K562 (cell line): ENCODE data around the gene PCID2. TPM values are rescaled to one million over a fixed set of nuclear protein-coding genes. Genes with fewer than 3 reads are reported as not detected.

ENCODE experiments used
- ATAC-seq: fragments of 200-7000 bp; cut with Tn5 transposase; 3 replicates; pipeline ENCODE4 v1.9.1; 2020; ENCODE audit warnings: moderate library complexity
- BruUV-seq: library from RNA; stranded (reverse); fragments of 400-500 nt; replicated peaks from 2 replicates; lab custom pipeline; 2021; lab: Mats Ljungman, UMichigan
- CTCF ChIA-PET: fragments of 300-600 bp; formaldehyde crosslinking; extraction: SDS; loops from one replicate; lab custom pipeline; 2021; ENCODE audit warnings: low intra/inter-chr PET ratio; lab: Yijun Ruan, JAX
- POLR2A ChIA-PET: fragments of 300-600, 350-650 bp; sonication (Branson Sonifier 250); formaldehyde crosslinking; extraction: SDS; loops from one replicate; lab custom pipeline; 2021; ENCODE audit warnings: antibody characterized with exemption, inconsistent platforms; lab: Yijun Ruan, JAX
- DNase-seq, 4 experiments: peaks; one replicate each; pipeline versions ENCODE4 v3.0.0 to v3.0.0-alpha.2; 2011 to 2018; ENCODE audit warnings: low spot score in 3 of 4, mixed read lengths in 3 of 4; ENCODE audit errors: extremely low read depth in 1 of 4
- FAIRE-seq: peaks from 2 replicates; lab custom pipeline; 2011; peaks lifted over from hg19 to GRCh38; lab: Jason Lieb, UNC
- H2AFZ ChIP-seq: 2 replicates; pipeline ENCODE4 v1.6.0; 2011; ENCODE audit warnings: low read depth, low read length, control low read depth, inconsistent platforms
- H3K27ac ChIP-seq: fragments of 200-600 bp; 3 replicates; pipeline ENCODE4 v1.8.0; 2011; ENCODE audit warnings: low read depth, mild to moderate bottlenecking, control low read depth, inconsistent platforms, low read length, moderate library complexity, mixed read lengths; ENCODE audit errors: extremely low read depth
- H3K27me3 ChIP-seq, 2 experiments: fragments of 300-600 bp in 1 of 2; 2 replicates in 1 of 2; 3 replicates in 1 of 2; pipeline versions ENCODE4 v1.6.0 to v1.8.0; 2011; ENCODE audit warnings: inconsistent platforms in 2 of 2, low read length in 2 of 2, mild to moderate bottlenecking in 1 of 2, mixed read lengths in 1 of 2, moderate library complexity in 1 of 2; ENCODE audit not compliant: control insufficient read depth in 2 of 2, insufficient read depth in 2 of 2
- H3K36me3 ChIP-seq: fragments of 300-600 bp; 3 replicates; pipeline ENCODE4 v1.8.0; 2011; ENCODE audit warnings: mild to moderate bottlenecking, low read length, inconsistent platforms; ENCODE audit not compliant: control insufficient read depth, insufficient read depth
- H3K4me1 ChIP-seq, 2 experiments: fragments of 200-600 bp in 1 of 2; replicated peaks in 1 of 2; 2 replicates in 1 of 2; 3 replicates in 1 of 2; pipeline versions ENCODE4 v1.5.1 to v1.8.0; 2011; ENCODE audit warnings: inconsistent platforms in 2 of 2, low read length in 2 of 2, mild to moderate bottlenecking in 1 of 2, mixed read lengths in 1 of 2, moderate library complexity in 1 of 2; ENCODE audit not compliant: control insufficient read depth in 2 of 2, insufficient read depth in 2 of 2
- H3K4me2 ChIP-seq: 2 replicates; pipeline ENCODE4 v1.6.1; 2011; ENCODE audit warnings: low read length, control low read depth, inconsistent platforms, mixed read lengths; ENCODE audit not compliant: insufficient read depth
- H3K4me3 ChIP-seq: fragments of 200-600 bp; sonication (generic), shearing (Covaris generic); 2 replicates; pipeline ENCODE4 v1.5.1; 2016; ENCODE audit warnings: control low read depth, inconsistent platforms
- H3K79me2 ChIP-seq: fragments of 200-600 bp; 3 replicates; pipeline ENCODE4 v1.8.0; 2011; ENCODE audit warnings: low read length, inconsistent platforms; ENCODE audit not compliant: control insufficient read depth, insufficient read depth
- H3K9ac ChIP-seq, 2 experiments: 2 replicates each; pipeline versions ENCODE4 v1.6.0 to v1.6.1; 2011; ENCODE audit warnings: low read depth in 2 of 2, low read length in 2 of 2, control low read depth in 1 of 2, inconsistent platforms in 1 of 2, mild to moderate bottlenecking in 1 of 2, mixed read lengths in 1 of 2; ENCODE audit not compliant: insufficient read depth in 1 of 2
- H3K9me1 ChIP-seq: one replicate; pipeline ENCODE4 v1.6.0; 2011; ENCODE audit warnings: inconsistent platforms, mild to moderate bottlenecking, low read length, moderate library complexity; ENCODE audit not compliant: control insufficient read depth, insufficient read depth
- H3K9me3 ChIP-seq: replicated peaks from 2 replicates; pipeline ENCODE4 v1.5.1; 2011; ENCODE audit warnings: low read depth, low read length, inconsistent platforms; ENCODE audit not compliant: control insufficient read depth, insufficient read depth
- H4K20me1 ChIP-seq: replicated peaks from 2 replicates; pipeline ENCODE4 v1.6.1; 2011; ENCODE audit warnings: low read length, inconsistent platforms, mixed read lengths; ENCODE audit not compliant: control insufficient read depth, insufficient read depth
- ATF4 ChIP-seq: fragments of 450-650 bp; formaldehyde crosslinking; IDR thresholded peaks from 2 replicates; pipeline ENCODE4 v1.4.0; 2022; ENCODE audit warnings: mild to moderate bottlenecking, moderate library complexity
- ATF7 ChIP-seq: fragments of 450-650 bp; IDR thresholded peaks from 2 replicates; pipeline ENCODE4 v1.7.1; 2014; ENCODE audit warnings: mild to moderate bottlenecking, moderate library complexity
- FOXK1 ChIP-seq: sonication (generic); formaldehyde crosslinking; IDR thresholded peaks from 2 replicates; pipeline ENCODE4 v1.8.0; 2022; ENCODE audit warnings: missing genetic modification reagents, mild to moderate bottlenecking, borderline replicate concordance
- FOXM1 ChIP-seq, 2 experiments: fragments of 450-650 bp in 1 of 2; sonication (generic) in 1 of 2; formaldehyde crosslinking in 1 of 2; IDR thresholded peaks; 2 replicates each; pipeline versions ENCODE4 v1.6.1 to v1.9.0; 2017 to 2022; ENCODE audit warnings: low read depth in 2 of 2, mild to moderate bottlenecking in 2 of 2, missing genetic modification reagents in 1 of 2, moderate library complexity in 1 of 2
- GATA2 ChIP-seq: sonication (generic); formaldehyde crosslinking; IDR thresholded peaks from 2 replicates; pipeline ENCODE4 v1.4.0; 2020; ENCODE audit warnings: mild to moderate bottlenecking, missing genetic modification reagents
- GATAD2B ChIP-seq: fragments of 450-650 bp; IDR thresholded peaks from 2 replicates; pipeline ENCODE4 v1.6.1; 2017; ENCODE audit warnings: mild to moderate bottlenecking, borderline replicate concordance
- HSF4 ChIP-seq: fragments of 250-450 bp; sonication (Bioruptor Pico); IDR thresholded peaks from 2 replicates; pipeline ENCODE4 v2.1.2; 2022; ENCODE audit warnings: mild to moderate bottlenecking, moderate library complexity, borderline replicate concordance
- SMAD1 ChIP-seq: fragments of 150-350 bp; IDR thresholded peaks from 2 replicates; pipeline ENCODE4 v1.6.1; 2014; ENCODE audit warnings: low read length, low read depth; ENCODE audit not compliant: partially characterized antibody
- TBL1XR1 ChIP-seq, 2 experiments: IDR thresholded peaks; 2 replicates each; pipeline ENCODE4 v1.6.1; 2012; ENCODE audit warnings: improper control_type of control experiment in 2 of 2, low read length in 2 of 2, mild to moderate bottlenecking in 1 of 2
- TSC22D4 ChIP-seq: fragments of 450-650 bp; IDR thresholded peaks from 2 replicates; pipeline ENCODE4 v1.6.1; 2016; ENCODE audit warnings: missing genetic modification characterization, missing biosample characterization, control low read depth
- ZC3H4 ChIP-seq: sonication (generic); formaldehyde crosslinking; IDR thresholded peaks from 2 replicates; pipeline ENCODE4 v1.9.0; 2021; ENCODE audit warnings: missing genetic modification reagents, borderline replicate concordance
- ZEB2 ChIP-seq: fragments of 450-650 bp; IDR thresholded peaks from 2 replicates; pipeline ENCODE4 v1.6.1; 2016
- ZFP1 ChIP-seq: fragments of 450-650 bp; formaldehyde crosslinking; IDR thresholded peaks from 2 replicates; pipeline ENCODE4 v1.4.0; 2020; ENCODE audit warnings: mild to moderate bottlenecking, mixed read lengths
- ZNF133 ChIP-seq: fragments of 250-450 bp; sonication (Bioruptor Pico); IDR thresholded peaks from 2 replicates; pipeline ENCODE4 v1.4.0; 2020; ENCODE audit warnings: mild to moderate bottlenecking
- ZNF23 ChIP-seq: fragments of 250-450 bp; sonication (Bioruptor Pico); IDR thresholded peaks from 2 replicates; pipeline ENCODE4 v1.4.0; 2020; ENCODE audit warnings: mild to moderate bottlenecking
- ZNF324 ChIP-seq: fragments of 250-450 bp; sonication (Bioruptor Pico); IDR thresholded peaks from 2 replicates; pipeline ENCODE4 v1.4.0; 2020; ENCODE audit warnings: mild to moderate bottlenecking
- ZNF395 ChIP-seq: fragments of 200-800 bp; sonication (Bioruptor generic); IDR thresholded peaks from 2 replicates; pipeline ENCODE4 v1.6.1; 2017; ENCODE audit warnings: missing genetic modification characterization, missing compliant biosample characterization
- ZNF830 ChIP-seq: fragments of 250-450 bp; sonication (Bioruptor Pico); IDR thresholded peaks from 2 replicates; pipeline ENCODE4 v1.5.0; 2021; ENCODE audit warnings: mild to moderate bottlenecking
- WGBS: fragments of 100-300 bp; shearing (Covaris generic); methylation state at CpG from one replicate; pipeline ENCODE4 v1.1.6; 2016; ENCODE audit warnings: low coverage, mixed read lengths; ENCODE audit not compliant: insufficient coverage; ENCODE audit errors: missing lambda C conversion rate; 5-methylcytosine and 5-hydroxymethylcytosine counted together
- in situ Hi-C: fragments of 300-500 bp; cut with MboI; formaldehyde crosslinking; loops from 4 replicates; pipeline ENCODE4 v1.15.0; 2018; ENCODE audit warnings: inconsistent platforms, mixed read lengths
- intact Hi-C: fragments of 100-400 bp; cut with micrococcal nuclease; formaldehyde crosslinking; loops from 2 replicates; pipeline ENCODE4 v1.14.2; 2022
- polyA plus RNA-seq, 8 experiments: library from polyadenylated mRNA; depleted of rRNA in 4 of 8; stranded (reverse) in 5 of 8; unstranded in 3 of 8; fragments of >200 nt; fragmentation: Nextera tagmentation in 2 of 8; fragmentation: Illumina TruSeq in 1 of 8; extraction: Ambion mirVana in 2 of 8; extraction: Trizol in 1 of 8; gene quantifications; 2 replicates each; pipeline versions ENCODE4 v1.2.1 to v1.2.3, GENCODE V29; 2011 to 2014; ENCODE audit warnings: inconsistent platforms in 1 of 8, missing spikeins in 1 of 8
- total RNA-seq, 7 experiments: library from RNA; depleted of rRNA in 6 of 7; stranded (reverse); fragments of >200 nt in 6 of 7; fragmentation: Illumina TruSeq in 2 of 7; extraction: Trizol in 2 of 7; gene quantifications; 2 replicates each; pipeline versions ENCODE4 v1.2.1 to v1.2.3, GENCODE V29; 2011 to 2021; ENCODE audit warnings: low replicate concordance in 1 of 7
- TF ChIP-seq, protein P1 (sequence below): fragments of 250-450 bp; sonication (Bioruptor Pico); IDR thresholded peaks from 2 replicates; pipeline ENCODE4 v1.5.0; 2021; ENCODE audit warnings: mild to moderate bottlenecking, borderline replicate concordance

The PCID2 gene
- total and polyA plus RNA-seq, 9 of the 15 experiments (the other 6 are each of a cell fraction or from before 2014, with no cell fraction given) = 39.6 to 117 (median 59.6) TPM

DNA sequence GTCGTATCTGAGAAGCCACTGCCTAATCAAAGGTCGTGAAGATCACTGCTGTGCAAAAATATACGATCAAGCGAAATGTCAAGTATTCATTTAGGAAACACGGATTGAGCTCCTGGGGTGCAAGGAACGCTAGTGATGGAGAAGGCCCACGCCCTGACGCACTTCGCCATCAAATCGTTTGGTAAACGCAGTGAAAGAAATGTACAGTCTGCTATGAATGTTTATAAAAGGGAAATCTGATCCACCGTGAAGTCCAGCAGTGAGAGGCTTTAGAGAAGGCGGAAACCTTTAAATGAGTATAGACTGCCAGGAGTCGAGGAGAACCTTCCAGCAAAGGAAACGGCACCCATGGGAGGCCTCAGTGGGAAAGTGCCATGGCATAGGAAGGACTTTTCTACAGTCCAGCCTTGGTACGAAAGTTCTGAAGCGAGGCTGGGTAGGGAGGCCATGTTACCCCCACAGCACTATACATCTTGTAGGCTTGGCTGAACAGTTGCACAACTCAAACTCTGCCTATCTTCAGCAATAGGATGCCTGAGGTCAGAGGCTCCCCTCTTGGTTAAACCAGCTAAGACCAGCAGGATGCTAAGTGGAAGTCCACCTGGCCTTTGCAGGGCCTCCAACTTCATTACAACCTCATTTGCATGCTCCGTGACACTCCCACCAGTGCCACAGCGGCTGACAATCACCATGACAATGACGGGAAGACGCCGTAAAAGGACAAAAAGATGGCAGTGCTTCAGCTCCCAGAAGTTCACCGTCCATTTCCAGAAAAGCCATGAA is 20.4 kb downstream of the PCID2 start:
- Histone ChIP-seq H3K9me1 (no peaks in the 10 kb centered on the region), H3K4me2 (no peak overlapping the region), H4K20me1 (peaks cover 4% of the 10 kb centered on the region; the same call in 1 of the 2 replicates), H3K79me2 (peaks cover 9% of the 10 kb centered on the region; the same call in 2 of the 3 replicates), H3K4me3 (no peak overlapping the region), H3K36me3 (peaks cover 89% of the 10 kb centered on the region), H3K27me3 (no peaks in the 10 kb centered on the region), H3K27ac (no peak overlapping the region; the same call in 2 of the 3 replicates), H3K9ac (no peak overlapping the region), H3K9me3 (no peaks in the 10 kb centered on the region), H3K4me1 (peaks cover 0 to 3% of the 10 kb centered on the region in 2 experiments; a peak in 1 of 5 replicates), H2AFZ (no peak overlapping the region)
- intact Hi-C loops (no loop called here), in situ Hi-C loops (no loop called here)
- ATAC-seq (no peak), DNase-seq (no peak), FAIRE-seq (no peak)
- POLR2A ChIA-PET = no interaction called here
- CTCF ChIA-PET = no interaction called here
- WGBS = 87% methylated on average over 21 of the region's 23 CpGs
- BruUV-seq = no TSS peak
- TF ChIP-seq GATAD2B (no peak), FOXM1 (IDR thresholded peaks at IDR 0.05; ENCODE audit: low read depth) (no peak), FOXM1 (CRISPR knock-in tag; IDR thresholded peaks at IDR 0.05; ENCODE audit: low read depth) (no peak), HSF4 (CRISPR knock-in tag) (no peak), TSC22D4 (no peak), ZFP1 (CRISPR knock-in tag) (no peak), FOXK1 (CRISPR knock-in tag) (no peak), ZEB2 (no peak), ZNF324 (CRISPR knock-in tag) (no peak), SMAD1 (no peak), ATF4 (CRISPR knock-in tag) (no peak), ZNF395 (no peak), GATA2 (CRISPR knock-in tag) (no peak), ZC3H4 (CRISPR knock-in tag) (no peak), ATF7 (no peak), ZNF830 (CRISPR knock-in tag) (no peak), ZNF23 (CRISPR knock-in tag) (no peak), TBL1XR1 (IDR thresholded peaks at IDR 0.05; ENCODE audit: low read length in 2 of 2) (no peak), ZNF133 (CRISPR knock-in tag) (no peak)
- TF ChIP-seq, protein P1, sequence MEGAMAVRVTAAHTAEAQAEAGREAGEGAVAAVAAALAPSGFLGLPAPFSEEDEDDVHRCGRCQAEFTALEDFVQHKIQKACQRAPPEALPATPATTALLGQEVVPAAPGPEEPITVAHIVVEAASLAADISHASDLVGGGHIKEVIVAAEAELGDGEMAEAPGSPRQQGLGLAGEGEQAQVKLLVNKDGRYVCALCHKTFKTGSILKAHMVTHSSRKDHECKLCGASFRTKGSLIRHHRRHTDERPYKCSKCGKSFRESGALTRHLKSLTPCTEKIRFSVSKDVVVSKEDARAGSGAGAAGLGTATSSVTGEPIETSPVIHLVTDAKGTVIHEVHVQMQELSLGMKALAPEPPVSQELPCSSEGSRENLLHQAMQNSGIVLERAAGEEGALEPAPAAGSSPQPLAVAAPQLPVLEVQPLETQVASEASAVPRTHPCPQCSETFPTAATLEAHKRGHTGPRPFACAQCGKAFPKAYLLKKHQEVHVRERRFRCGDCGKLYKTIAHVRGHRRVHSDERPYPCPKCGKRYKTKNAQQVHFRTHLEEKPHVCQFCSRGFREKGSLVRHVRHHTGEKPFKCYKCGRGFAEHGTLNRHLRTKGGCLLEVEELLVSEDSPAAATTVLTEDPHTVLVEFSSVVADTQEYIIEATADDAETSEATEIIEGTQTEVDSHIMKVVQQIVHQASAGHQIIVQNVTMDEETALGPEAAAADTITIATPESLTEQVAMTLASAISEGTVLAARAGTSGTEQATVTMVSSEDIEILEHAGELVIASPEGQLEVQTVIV (CRISPR knock-in tag) = no peak
